ENCODE measurements around the gene ZNF593. TPM values are rescaled to one million over a fixed set of nuclear protein-coding genes. Genes with fewer than 3 reads are reported as not detected.

Gene ZNF593
- total RNA-seq, 1 experiment from 2014 or later, result 27.8 TPM

- H3K4me3 ChIP-seq, result no peak overlapping the region
- no peaks in the 10 kb centered on the region for H3K9me3 ChIP-seq
- peak; percentile 63 for DNase-seq
- no peaks in the 10 kb centered on the region for H3K36me3 ChIP-seq
- no peaks in the 10 kb centered on the region for H3K27me3 ChIP-seq
Measured at GRCh38 chr1:26181586-26182382, 12.1 kb downstream of the ZNF593 start.

GRCh38 chr1:26182383-26182696 is 12.6 kb downstream of the ZNF593 start:
- Histone ChIP-seq H3K4me3 (no peak overlapping the region), H3K27me3 (no peaks in the 10 kb centered on the region), H3K36me3 (no peaks in the 10 kb centered on the region), H3K9me3 (no peaks in the 10 kb centered on the region)
- DNase-seq, result no peak

DNA sequence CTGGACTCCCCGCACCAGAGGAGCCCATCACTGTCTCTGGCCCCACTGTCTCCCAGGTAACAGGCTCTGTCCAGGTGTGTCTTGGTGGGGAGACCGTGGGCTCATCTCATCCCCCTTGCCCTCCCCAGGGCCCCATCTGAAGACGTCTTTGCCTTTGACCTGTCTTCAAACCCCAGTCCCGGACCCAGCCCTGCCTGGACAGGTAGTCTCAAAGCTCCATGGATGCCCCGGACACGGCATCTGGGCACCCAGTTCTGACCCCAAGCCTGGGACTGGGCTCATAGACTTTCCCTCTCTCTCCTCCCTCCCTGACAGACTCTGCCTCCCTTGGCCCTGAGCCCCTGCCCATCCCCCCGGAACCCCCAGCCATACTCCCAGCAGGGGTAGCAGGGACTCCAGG is 14.4 kb downstream of the ZNF593 start:
- Histone ChIP-seq H3K9me3 (no peaks in the 10 kb centered on the region), H3K4me3 (no peak overlapping the region), H3K36me3 (no peaks in the 10 kb centered on the region), H3K27me3 (no peaks in the 10 kb centered on the region)
- no peak for DNase-seq

DNA sequence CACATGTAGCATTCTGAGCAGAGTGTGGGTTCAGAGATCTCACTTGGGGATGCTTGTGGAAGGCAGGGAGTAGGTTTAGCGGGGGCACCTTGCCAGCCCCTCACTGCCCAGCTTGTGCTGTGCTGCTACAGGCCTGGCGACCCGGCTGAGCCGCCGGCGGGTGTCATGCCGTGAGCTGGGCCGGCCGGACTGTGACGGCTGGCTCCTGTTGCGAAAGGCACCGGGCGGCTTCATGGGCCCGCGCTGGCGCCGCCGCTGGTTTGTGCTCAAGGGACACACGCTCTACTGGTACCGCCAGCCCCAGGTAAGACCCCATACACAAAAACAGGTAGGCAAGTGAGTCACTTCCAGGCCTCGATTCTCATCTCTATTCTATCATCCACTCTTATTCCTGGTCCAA is 15.2 kb downstream of the ZNF593 start:
- no peak overlapping the region for H3K4me3 ChIP-seq
- no peak for DNase-seq
- no peaks in the 10 kb centered on the region for H3K36me3 ChIP-seq
- H3K9me3 ChIP-seq, result no peaks in the 10 kb centered on the region
- no peaks in the 10 kb centered on the region for H3K27me3 ChIP-seq

- no peaks in the 10 kb centered on the region for H3K9me3 ChIP-seq
- H3K4me3 ChIP-seq, result no peak overlapping the region
- DNase-seq, result no peak
- no peaks in the 10 kb centered on the region for H3K36me3 ChIP-seq
- no peaks in the 10 kb centered on the region for H3K27me3 ChIP-seq
Measured at GRCh38 chr1:26187882-26188281, 18.2 kb downstream of the ZNF593 start.

GRCh38 chr1:26188477-26188876 is 18.8 kb downstream of the ZNF593 start:
- no peaks in the 10 kb centered on the region for H3K9me3 ChIP-seq
- no peak for DNase-seq
- H3K36me3 ChIP-seq, result no peaks in the 10 kb centered on the region
- H3K27me3 ChIP-seq, result no peaks in the 10 kb centered on the region
- no peak overlapping the region for H3K4me3 ChIP-seq

DNA sequence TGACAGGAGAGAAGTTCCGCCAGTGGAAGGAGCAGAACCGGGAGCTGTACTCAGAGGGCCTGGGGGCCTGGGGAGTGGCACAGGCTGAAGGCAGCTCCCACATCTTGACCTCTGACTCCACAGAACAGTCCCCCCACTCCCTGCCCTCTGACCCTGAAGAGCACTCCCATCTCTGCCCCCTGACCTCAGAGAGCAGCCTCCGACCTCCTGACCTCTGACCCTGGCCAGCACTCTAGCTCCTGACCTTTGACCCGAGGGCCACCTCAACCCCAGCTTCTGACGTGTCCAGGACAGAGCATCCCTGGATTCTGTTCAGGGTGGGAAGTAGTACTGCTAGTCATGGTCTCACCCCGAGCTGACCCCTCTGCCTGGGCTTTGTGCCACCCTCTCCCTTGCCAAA is 19.6 kb downstream of the ZNF593 start:
- no peaks in the 10 kb centered on the region for H3K9me3 ChIP-seq
- no peak overlapping the region for H3K4me3 ChIP-seq
- DNase-seq, result no peak
- no peaks in the 10 kb centered on the region for H3K27me3 ChIP-seq
- no peaks in the 10 kb centered on the region for H3K36me3 ChIP-seq

- H3K36me3 ChIP-seq, result no peaks in the 10 kb centered on the region
- no peaks in the 10 kb centered on the region for H3K9me3 ChIP-seq
- H3K27me3 ChIP-seq, result no peaks in the 10 kb centered on the region
- H3K4me3 ChIP-seq, result no peak overlapping the region
- DNase-seq, result no peak
Measured at GRCh38 chr1:26189751-26190275, 20.1 kb downstream of the ZNF593 start.

- Histone ChIP-seq H3K36me3 (no peaks in the 10 kb centered on the region), H3K27me3 (no peaks in the 10 kb centered on the region), H3K9me3 (no peaks in the 10 kb centered on the region), H3K4me3 (no peak within 1 kb of the TSS)
- no peak for DNase-seq
Measured at GRCh38 chr1:26190373-26190987, 20.8 kb downstream of the ZNF593 start, which contains the start of gene CATSPER4. Gene CATSPER4, plus strand, starts transcription at chr1:26190602. Its CDS starts 26 bp downstream, at chr1:26190628.

DNA sequence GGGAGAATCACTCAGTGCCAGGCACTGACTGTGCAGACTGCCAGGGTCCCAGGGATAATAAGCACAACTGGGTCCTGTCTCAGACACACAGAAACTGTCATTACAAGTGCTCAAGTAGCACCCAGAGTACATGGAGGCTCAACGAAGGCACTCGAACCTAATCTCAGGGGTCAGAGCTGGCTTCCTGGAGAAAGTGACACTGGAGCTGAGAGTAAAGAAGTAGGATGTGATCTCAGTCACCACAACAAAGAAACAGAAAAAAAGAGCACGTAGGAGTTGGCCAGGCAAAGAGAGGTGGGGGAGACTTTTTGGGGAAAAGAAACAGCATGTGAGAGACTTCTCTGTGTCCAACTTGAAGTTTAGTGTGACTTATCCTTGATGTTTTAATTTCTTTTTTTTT is 22.0 kb downstream of the ZNF593 start:
- H3K27me3 ChIP-seq, result no peaks in the 10 kb centered on the region
- DNase-seq, result no peak

DNA sequence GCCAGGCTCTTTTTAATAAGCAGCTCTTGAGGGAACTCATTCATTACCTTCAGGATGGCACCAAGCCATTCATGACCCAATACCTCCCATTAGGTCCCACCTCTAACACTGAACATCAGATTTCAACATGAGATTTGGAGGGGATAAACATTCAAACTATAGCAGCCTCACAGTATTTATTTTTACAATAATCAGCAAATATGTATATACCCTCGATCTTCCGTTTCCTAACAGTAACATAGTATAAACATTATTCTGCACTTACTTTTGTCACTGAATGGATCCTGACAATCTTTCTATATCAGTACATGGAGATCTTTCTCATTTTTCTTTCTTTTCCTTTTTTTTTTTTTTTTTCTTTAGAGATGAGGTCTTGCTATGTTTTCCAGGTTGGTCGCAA is 26.1 kb downstream of the ZNF593 start:
- H3K27me3 ChIP-seq, result no peaks in the 10 kb centered on the region
- DNase-seq, result no peak
- no peak overlapping the region for H3K4me3 ChIP-seq
- H3K9me3 ChIP-seq, result no peaks in the 10 kb centered on the region
- no peaks in the 10 kb centered on the region for H3K36me3 ChIP-seq

More for the DNA sequence above, 22.0 kb downstream of the ZNF593 start:
- Histone ChIP-seq H3K9me3 (no peaks in the 10 kb centered on the region), H3K36me3 (no peaks in the 10 kb centered on the region), H3K4me3 (no peak overlapping the region)

DNA sequence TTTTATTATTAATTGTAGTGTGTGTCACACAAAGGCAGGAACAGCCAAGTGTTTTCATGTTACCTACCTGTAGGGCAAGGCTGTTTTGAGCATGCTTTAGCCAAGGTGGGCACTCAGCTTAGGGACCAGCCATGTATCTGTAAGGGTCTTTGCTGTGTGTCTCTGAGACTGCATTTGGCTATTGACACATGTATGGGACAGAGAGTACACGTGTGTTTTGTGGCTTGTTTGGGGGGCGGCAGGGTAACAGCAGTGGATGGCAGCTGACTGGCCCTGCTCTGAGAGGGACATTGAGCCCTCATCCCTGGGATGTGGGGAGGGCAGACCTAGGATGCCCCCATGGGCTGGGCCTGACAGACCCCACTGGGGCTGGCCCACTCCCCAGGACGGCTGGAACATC is 27.6 kb downstream of the ZNF593 start:
- Histone ChIP-seq H3K9me3 (no peaks in the 10 kb centered on the region), H3K4me3 (no peak overlapping the region), H3K27me3 (no peaks in the 10 kb centered on the region), H3K36me3 (no peaks in the 10 kb centered on the region)
- no peak for DNase-seq

- Histone ChIP-seq H3K4me3 (no peak overlapping the region), H3K27me3 (no peaks in the 10 kb centered on the region), H3K9me3 (no peaks in the 10 kb centered on the region), H3K36me3 (no peaks in the 10 kb centered on the region)
- DNase-seq, result no peak
Measured at GRCh38 chr1:26197813-26198212, 28.1 kb downstream of the ZNF593 start.

DNA sequence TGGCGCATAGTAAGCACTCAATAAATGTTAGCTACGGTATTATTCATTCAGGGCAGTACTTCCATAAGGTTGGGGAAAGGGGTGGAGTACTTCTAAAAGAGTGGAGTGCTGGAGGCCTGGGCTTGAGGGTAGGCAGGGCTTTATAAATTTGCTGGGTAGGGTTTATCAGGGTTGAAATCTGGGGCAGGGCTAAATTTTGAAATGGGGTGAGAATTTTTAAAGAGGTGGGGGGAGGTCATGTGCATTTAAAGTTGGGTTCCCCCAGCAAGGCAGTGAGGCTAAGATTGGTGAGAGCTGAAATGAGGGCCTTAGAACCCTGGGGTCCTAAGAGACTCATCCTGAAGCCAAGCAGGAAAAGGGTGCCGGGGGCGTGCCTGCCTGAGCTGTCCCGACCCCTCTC is 30.7 kb downstream of the ZNF593 start:
- no peak for DNase-seq
- H3K27me3 ChIP-seq, result no peaks in the 10 kb centered on the region

GRCh38 chr1:26203642-26204318 is 34.1 kb downstream of the ZNF593 start:
- H3K4me3 ChIP-seq, result no peak overlapping the region
- no peaks in the 10 kb centered on the region for H3K9me3 ChIP-seq
- DNase-seq, result no peak
- H3K36me3 ChIP-seq, result no peaks in the 10 kb centered on the region
- no peaks in the 10 kb centered on the region for H3K27me3 ChIP-seq

More for the DNA sequence above, 30.7 kb downstream of the ZNF593 start:
- Histone ChIP-seq H3K36me3 (no peaks in the 10 kb centered on the region), H3K9me3 (no peaks in the 10 kb centered on the region), H3K4me3 (no peak overlapping the region)

DNA sequence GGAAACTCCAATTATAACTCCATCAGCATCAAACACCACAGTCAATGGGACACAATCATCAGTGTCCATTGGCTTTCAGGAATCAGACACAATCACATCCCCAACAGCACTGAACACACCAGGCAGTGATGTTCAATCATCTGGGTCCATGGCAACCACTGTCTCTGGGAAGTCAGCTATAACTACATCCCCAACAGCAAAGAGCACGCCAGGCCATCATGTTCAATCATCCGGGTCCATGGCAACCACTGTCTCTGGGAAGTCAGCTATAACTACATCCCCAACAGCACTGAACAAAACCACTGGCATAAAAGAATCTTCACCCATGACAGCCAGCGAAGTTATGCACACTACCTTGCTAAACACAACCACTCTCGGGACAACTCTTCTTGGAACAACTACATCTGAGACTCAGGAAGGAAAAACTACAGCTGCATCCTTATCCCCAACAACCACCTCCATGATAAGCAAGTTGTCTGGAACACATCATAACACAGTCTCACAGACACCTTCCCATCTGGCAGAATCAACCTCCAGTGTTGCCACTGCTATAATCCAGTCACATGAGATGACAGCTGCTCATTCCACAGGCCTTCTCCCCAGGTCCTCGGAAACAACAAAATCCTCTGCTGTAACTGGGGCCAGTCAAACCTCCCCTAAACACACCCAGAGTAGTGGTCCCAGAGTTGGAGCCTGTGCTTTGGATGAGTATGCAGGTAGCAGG is 40.6 kb downstream of the ZNF593 start:
- H3K9me3 ChIP-seq, result no peaks in the 10 kb centered on the region
- H3K36me3 ChIP-seq, result no peaks in the 10 kb centered on the region
- DNase-seq, result no peak
- H3K27me3 ChIP-seq, result no peaks in the 10 kb centered on the region
- H3K4me3 ChIP-seq, result no peak overlapping the region

GRCh38 chr1:26212726-26213125 is 43.0 kb downstream of the ZNF593 start:
- no peaks in the 10 kb centered on the region for H3K36me3 ChIP-seq
- no peak for DNase-seq
- no peaks in the 10 kb centered on the region for H3K27me3 ChIP-seq
- H3K4me3 ChIP-seq, result no peak overlapping the region
- no peaks in the 10 kb centered on the region for H3K9me3 ChIP-seq

All from MG63 (cell line).